HG03469 (cell line): ENCODE measurements around the gene QARS1.

ENCODE experiments used
- ATAC-seq: cut with Tn5 transposase; IDR thresholded peaks from one replicate; pipeline ENCODE4 v1.9.1; 2021; ENCODE audit warnings: mild to moderate bottlenecking, moderate library complexity, moderate number of reproducible peaks; ENCODE audit not compliant: unreplicated experiment

Gene QARS1

GRCh38 chr3:49054344-49054862 is 50.2 kb downstream of the QARS1 start:
- ATAC-seq: no peak

- no peak for ATAC-seq
Measured at GRCh38 chr3:49053543-49053942, 51.0 kb downstream of the QARS1 start.
